Kidney epithelial cell (primary cell): ENCODE measurements around the gene LRRC8B. TPM values are rescaled to one million over a fixed set of nuclear protein-coding genes. Genes with fewer than 3 reads are reported as not detected.

Experiments
- DNase-seq: peaks from one replicate; pipeline ENCODE4 v3.0.0-alpha.2; 2010; ENCODE audit warnings: low read depth
- H3K27me3 ChIP-seq: 2 replicates; pipeline ENCODE4 v1.6.0; 2011; ENCODE audit warnings: low read length; ENCODE audit not compliant: control insufficient read depth, insufficient read depth
- H3K36me3 ChIP-seq: 2 replicates; pipeline ENCODE4 v1.5.1; 2011; ENCODE audit warnings: low read length; ENCODE audit not compliant: control insufficient read depth, insufficient read depth
- H3K4me3 ChIP-seq: 2 replicates; pipeline ENCODE4 v1.5.1; 2011; ENCODE audit warnings: low read depth, mild to moderate bottlenecking, control low read depth, low read length
- total RNA-seq: library from RNA; depleted of rRNA; stranded (reverse); fragments of >200 nt; gene quantifications from 2 replicates; pipeline ENCODE4 v1.2.3, GENCODE V29; 2015
- TF ChIP-seq, protein P1 (sequence below): IDR thresholded peaks from 2 replicates; pipeline ENCODE4 v1.5.1; 2011; ENCODE audit warnings: mild to moderate bottlenecking, moderate library complexity, low read length, control low read depth, inconsistent platforms; ENCODE audit not compliant: insufficient read depth, poor library complexity, severe bottlenecking

Gene LRRC8B
- total RNA-seq, 1 donor from 2014 or later: 8.9 TPM

DNA sequence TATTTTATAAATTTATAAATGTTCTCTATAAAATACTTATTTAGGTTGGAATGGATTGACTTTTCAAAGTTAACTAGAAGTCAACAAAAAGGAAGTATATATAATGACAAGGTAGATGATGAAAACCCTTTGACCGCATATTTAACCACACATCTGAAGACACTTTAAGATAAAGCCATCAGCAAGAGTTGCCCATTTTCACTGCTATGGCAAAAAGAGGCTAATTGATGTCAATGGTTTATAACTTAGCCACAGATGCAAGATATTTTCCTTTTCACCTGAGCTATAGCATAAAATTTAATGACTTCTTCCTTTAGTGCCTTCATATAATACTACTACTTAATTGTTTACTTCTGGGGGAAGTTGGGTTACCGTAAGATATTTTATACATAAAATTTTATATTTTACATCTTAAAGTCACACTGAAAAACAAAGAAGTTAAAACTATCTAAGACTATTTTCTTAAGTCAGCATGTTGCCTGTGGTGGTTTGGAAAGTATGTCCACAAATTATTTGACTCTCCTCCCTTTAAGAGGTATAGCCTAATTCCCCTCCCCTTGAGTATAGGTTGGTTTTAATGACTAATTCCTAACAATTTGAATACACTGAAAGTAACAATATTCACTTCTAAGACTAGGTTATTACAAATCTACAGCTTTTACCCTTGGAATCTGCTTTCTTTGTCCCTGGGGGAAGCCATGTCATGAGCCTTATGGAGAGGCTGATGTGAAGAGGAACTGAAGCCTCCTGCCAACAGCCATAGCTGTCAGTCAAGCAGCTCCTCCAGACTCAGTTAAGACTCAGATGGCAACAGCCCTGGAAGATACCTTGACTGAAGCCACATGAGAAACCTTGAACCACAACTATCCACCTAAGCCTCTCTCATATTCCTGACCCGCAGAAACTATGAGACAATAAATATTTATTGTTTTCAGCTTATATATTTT is 40.3 kb upstream of the LRRC8B start:
- Histone ChIP-seq H3K27me3 (no peaks in the 10 kb centered on the region), H3K4me3 (no peak overlapping the region), H3K36me3 (no peaks in the 10 kb centered on the region)
- DNase-seq: no peak
- TF ChIP-seq, protein P1, sequence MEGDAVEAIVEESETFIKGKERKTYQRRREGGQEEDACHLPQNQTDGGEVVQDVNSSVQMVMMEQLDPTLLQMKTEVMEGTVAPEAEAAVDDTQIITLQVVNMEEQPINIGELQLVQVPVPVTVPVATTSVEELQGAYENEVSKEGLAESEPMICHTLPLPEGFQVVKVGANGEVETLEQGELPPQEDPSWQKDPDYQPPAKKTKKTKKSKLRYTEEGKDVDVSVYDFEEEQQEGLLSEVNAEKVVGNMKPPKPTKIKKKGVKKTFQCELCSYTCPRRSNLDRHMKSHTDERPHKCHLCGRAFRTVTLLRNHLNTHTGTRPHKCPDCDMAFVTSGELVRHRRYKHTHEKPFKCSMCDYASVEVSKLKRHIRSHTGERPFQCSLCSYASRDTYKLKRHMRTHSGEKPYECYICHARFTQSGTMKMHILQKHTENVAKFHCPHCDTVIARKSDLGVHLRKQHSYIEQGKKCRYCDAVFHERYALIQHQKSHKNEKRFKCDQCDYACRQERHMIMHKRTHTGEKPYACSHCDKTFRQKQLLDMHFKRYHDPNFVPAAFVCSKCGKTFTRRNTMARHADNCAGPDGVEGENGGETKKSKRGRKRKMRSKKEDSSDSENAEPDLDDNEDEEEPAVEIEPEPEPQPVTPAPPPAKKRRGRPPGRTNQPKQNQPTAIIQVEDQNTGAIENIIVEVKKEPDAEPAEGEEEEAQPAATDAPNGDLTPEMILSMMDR: no peak

DNA sequence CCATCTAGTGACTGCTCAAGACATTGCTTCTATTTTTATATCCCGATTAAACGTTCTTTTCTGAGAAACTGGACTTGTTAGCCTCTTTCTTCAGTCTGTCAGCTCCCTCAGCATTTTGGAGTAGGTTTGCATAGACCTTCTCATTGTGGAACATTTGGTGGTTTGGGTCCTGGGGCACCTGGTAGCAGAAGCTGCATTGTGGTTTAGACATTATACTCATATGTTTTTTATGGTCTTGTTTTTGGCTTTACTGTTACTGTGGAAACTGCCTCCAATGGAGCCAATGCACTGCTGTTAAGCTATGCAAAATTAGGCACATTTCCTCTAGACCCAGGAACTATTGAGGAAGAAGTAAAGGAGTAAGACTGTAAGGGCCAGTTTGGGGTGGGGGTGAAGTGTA is 36.7 kb upstream of the LRRC8B start:
- H3K36me3 ChIP-seq: no peaks in the 10 kb centered on the region
- TF ChIP-seq, protein P1: no peak
- H3K27me3 ChIP-seq: no peaks in the 10 kb centered on the region
- no peak for DNase-seq
- no peak overlapping the region for H3K4me3 ChIP-seq

DNA sequence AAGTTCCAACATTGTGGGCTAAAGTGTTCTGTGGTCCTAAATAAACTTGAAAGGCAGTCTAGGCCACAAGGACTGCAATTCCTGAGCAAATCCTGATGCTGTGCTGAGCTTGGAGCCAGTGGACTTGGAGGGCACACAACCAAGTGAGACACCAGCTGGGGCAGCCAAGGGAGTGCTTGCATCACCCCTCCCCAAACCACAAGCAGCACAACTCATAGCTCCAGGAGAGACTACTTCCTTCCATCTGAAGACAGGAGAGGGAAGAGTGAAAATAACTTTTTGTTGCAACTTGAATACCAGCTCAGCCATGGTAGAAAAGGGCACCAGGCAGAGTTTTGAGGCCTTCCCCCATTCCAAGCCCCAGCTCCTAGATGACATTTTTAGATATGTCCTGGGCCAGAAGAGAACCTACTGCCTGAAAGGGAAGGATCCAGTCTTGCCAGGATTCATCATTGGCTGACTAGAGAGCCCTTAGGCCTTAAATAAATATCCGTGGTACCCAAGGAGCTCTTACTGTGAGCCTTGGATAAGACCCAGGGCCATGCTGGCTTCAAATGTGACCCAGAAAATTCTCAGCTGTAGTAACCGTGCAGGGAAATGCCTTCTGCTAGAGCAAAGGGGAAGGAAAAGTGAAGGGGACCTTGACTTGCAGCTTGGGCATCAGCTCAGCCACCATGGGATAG is 35.4 kb upstream of the LRRC8B start:
- Histone ChIP-seq H3K36me3 (no peaks in the 10 kb centered on the region), H3K4me3 (no peak overlapping the region), H3K27me3 (no peaks in the 10 kb centered on the region)
- DNase-seq: peak; percentile 9
- TF ChIP-seq, protein P1: no peak

DNA sequence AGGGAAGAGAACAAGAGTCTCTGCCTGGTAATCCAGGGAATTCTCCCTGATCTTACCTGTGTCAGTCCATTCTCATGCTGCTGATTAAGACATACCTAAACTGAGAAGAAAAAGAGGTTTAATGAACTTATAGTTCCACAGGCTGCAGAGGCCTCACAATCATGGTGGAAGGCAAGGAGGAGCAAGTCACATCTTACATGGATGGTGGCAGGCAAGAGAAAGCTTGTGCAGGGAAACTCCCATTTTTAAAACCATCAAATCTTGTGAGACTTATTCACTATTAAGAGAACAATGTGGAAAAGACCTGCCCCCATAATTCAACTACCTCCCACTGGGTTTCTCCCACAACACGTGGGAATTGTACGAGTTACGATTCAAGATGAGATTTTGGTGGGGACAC is 34.2 kb upstream of the LRRC8B start:
- no peaks in the 10 kb centered on the region for H3K27me3 ChIP-seq
- TF ChIP-seq, protein P1: no peak
- DNase-seq: no peak
- H3K36me3 ChIP-seq: no peaks in the 10 kb centered on the region
- no peak overlapping the region for H3K4me3 ChIP-seq

DNA sequence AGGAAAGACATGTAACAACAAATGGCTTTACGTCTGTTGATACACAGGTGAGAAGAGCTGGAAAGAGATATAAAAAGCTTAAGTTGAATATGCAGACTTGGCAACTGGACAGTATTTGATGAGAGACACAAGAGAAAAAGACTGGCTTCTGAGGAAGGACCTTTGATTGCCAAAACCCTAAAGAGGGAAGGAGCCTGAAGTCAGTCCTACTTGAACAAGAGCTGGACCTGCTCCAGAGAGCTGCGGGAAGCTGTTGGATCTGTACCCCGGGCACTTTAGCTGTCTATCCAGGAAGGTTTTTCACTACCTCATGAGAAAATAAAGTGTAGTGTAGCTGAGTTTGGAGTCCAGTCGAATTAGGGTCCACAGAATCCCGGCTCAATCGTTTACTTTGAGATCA is 25.3 kb upstream of the LRRC8B start:
- H3K36me3 ChIP-seq: no peaks in the 10 kb centered on the region

More for the DNA sequence above, 25.3 kb upstream of the LRRC8B start:
- TF ChIP-seq, protein P1: no peak
- no peak for DNase-seq
- H3K4me3 ChIP-seq: no peak overlapping the region
- no peaks in the 10 kb centered on the region for H3K27me3 ChIP-seq
